ENCODE measurements around the gene HIRIP3. TPM values are rescaled to one million over a fixed set of nuclear protein-coding genes. Genes with fewer than 3 reads are reported as not detected.

The HIRIP3 gene
- polyA plus RNA-seq, 2 of the 4 experiments (the other 2 are of a cell fraction) = 11.5 to 16.7 TPM

GRCh38 chr16:29986231-29986630 is 9.2 kb downstream of the HIRIP3 start (continued):
- TF ChIP-seq HOXB5 (CRISPR knock-in tag; IDR thresholded peaks at IDR 0.05) (no peak), ATOH8 (CRISPR knock-in tag; IDR thresholded peaks at IDR 0.05; ENCODE audit: low read depth) (no peak)

- H3K27ac ChIP-seq = no peak overlapping the region
- FAIRE-seq (no peak), ATAC-seq (no peak), DNase-seq (ENCODE audit: low read depth in 1 of 2, low spot score in 1 of 2) (no peak)
- ChIA-PET POLR2A (interaction anchor here (1.0 to 1.2 kb wide), 3 partner anchors 8 to 161 kb away, joined by 3 to 6 read pairs (median 3); partner anchors contain the start of gene TAOK2), CTCF (interaction anchor here (0.6 to 5.3 kb wide), 5 partner anchors 10 to 169 kb away, joined by 3 to 22 read pairs (median 3); partner anchors contain the start of gene C16orf92)
- H3K9me3 ChIP-seq = no peaks in the 10 kb centered on the region
- 98% methylated on average over 27 of the region's 28 CpGs for WGBS (ENCODE audit: missing lambda C conversion rate)
- no peak overlapping the region for H3K4me2 ChIP-seq
- no peak overlapping the region for H3K4me3 ChIP-seq
- no peak for TF ChIP-seq SREBF2 (IDR thresholded peaks at IDR 0.05)
- no peak for TF ChIP-seq KDM1A (IDR thresholded peaks at IDR 0.05; ENCODE audit: low read depth)
- no peak for TF ChIP-seq ESRRA (IDR thresholded peaks at IDR 0.05; ENCODE audit: borderline replicate concordance, low read length)
- TF ChIP-seq FOSB (CRISPR knock-in tag; IDR thresholded peaks at IDR 0.05) = no peak
- no peak for TF ChIP-seq TFCP2L1 (CRISPR knock-in tag; IDR thresholded peaks at IDR 0.05)
- no peak for TF ChIP-seq MAZ (IDR thresholded peaks at IDR 0.05; ENCODE audit: borderline replicate concordance, low read depth, low read length)
- no peak for TF ChIP-seq MYC (IDR thresholded peaks at IDR 0.05; ENCODE audit: borderline replicate concordance, low read length)
- TF ChIP-seq REST (IDR thresholded peaks at IDR 0.05) = no peak
- no peak for TF ChIP-seq ZNF302 (CRISPR knock-in tag; IDR thresholded peaks at IDR 0.05)
- TF ChIP-seq ATOH8 (CRISPR knock-in tag; IDR thresholded peaks at IDR 0.05; ENCODE audit: low read depth) = no peak
- no peak for TF ChIP-seq ZC3H11A (IDR thresholded peaks at IDR 0.05)
- TF ChIP-seq POLR2AphosphoS2 (conservative IDR thresholded peaks at IDR 0.05; ENCODE audit: low read length) = no peak
- TF ChIP-seq CEBPB (IDR thresholded peaks at IDR 0.05) = no peak
- no peak for TF ChIP-seq USF2 (IDR thresholded peaks at IDR 0.05)
- no peak for TF ChIP-seq CBX8 (IDR thresholded peaks at IDR 0.05)
- TF ChIP-seq EHMT2 (IDR thresholded peaks at IDR 0.05; ENCODE audit: low read depth) = no peak
- TF ChIP-seq E2F6 (IDR thresholded peaks at IDR 0.05; ENCODE audit: borderline replicate concordance, low read depth) = no peak
- no peak for TF ChIP-seq NPAS2 (CRISPR knock-in tag; IDR thresholded peaks at IDR 0.05; ENCODE audit: borderline replicate concordance)
- TF ChIP-seq JUNB (IDR thresholded peaks at IDR 0.05) = no peak
- TF ChIP-seq POLR2A (IDR thresholded peaks at IDR 0.05; ENCODE audit: low read length) = no peak
- no peaks in the 10 kb centered on the region for H3K4me1 ChIP-seq
Observed at GRCh38 chr16:29985271-29985811, 10.1 kb downstream of the HIRIP3 start.
